HG02763 (cell line): Measurements from ENCODE around the gene FAM81B.
"Not testable (repeated sequence)": the region's sequence is repeated elsewhere in the genome, so short reads cannot be mapped to it uniquely, and the experiment has no call there.

ENCODE experiments used
- ATAC-seq: cut with Tn5 transposase; IDR thresholded peaks from one replicate; pipeline ENCODE4 v1.9.1; 2021; ENCODE audit warnings: mild to moderate bottlenecking, moderate library complexity; ENCODE audit not compliant: unreplicated experiment

FAM81B gene

GRCh38 chr5:95390812-95391492 lies at the start of gene FAM81B:
TSS of gene FAM81B (plus strand) at chr5:95391366. CDS start at chr5:95391390, 24 bp downstream.
- no peak for ATAC-seq

GRCh38 chr5:95341444-95341843 lies 49.7 kb upstream of the FAM81B start:
- ATAC-seq: not testable (repeated sequence)

GRCh38 chr5:95347506-95348120 lies 43.6 kb upstream of the FAM81B start:
- ATAC-seq: no peak

GRCh38 chr5:95350631-95351030 lies 40.5 kb upstream of the FAM81B start:
- no peak for ATAC-seq

- no peak for ATAC-seq
Measured at GRCh38 chr5:95352691-95353090, 38.5 kb upstream of the FAM81B start.

- ATAC-seq: no peak
Measured at GRCh38 chr5:95358320-95358719, 32.8 kb upstream of the FAM81B start.

- ATAC-seq: no peak
Measured at GRCh38 chr5:95358848-95359247, 32.3 kb upstream of the FAM81B start.

GRCh38 chr5:95360667-95361066 lies 30.5 kb upstream of the FAM81B start:
- ATAC-seq: not testable (repeated sequence)

GRCh38 chr5:95365302-95366095 lies 25.7 kb upstream of the FAM81B start:
- ATAC-seq: no peak

GRCh38 chr5:95369782-95370181 lies 21.4 kb upstream of the FAM81B start:
- no peak for ATAC-seq

- ATAC-seq: no peak
Measured at GRCh38 chr5:95374061-95374460, 17.1 kb upstream of the FAM81B start.

- no peak for ATAC-seq
Measured at GRCh38 chr5:95375591-95375990, 15.6 kb upstream of the FAM81B start.

GRCh38 chr5:95379133-95379532 lies 12.0 kb upstream of the FAM81B start:
- no peak for ATAC-seq

GRCh38 chr5:95380103-95380628 lies 11.0 kb upstream of the FAM81B start:
- ATAC-seq: no peak

- ATAC-seq: no peak
Measured at GRCh38 chr5:95382801-95383200, 8.4 kb upstream of the FAM81B start.

- no peak for ATAC-seq
Measured at GRCh38 chr5:95384485-95385213, 6.5 kb upstream of the FAM81B start.

- no peak for ATAC-seq
Measured at GRCh38 chr5:95385334-95385733, 5.8 kb upstream of the FAM81B start.

GRCh38 chr5:95391965-95392364 lies 799 bp downstream of the FAM81B start:
- not testable (repeated sequence) for ATAC-seq

- ATAC-seq: no peak
Measured at GRCh38 chr5:95392593-95393182, 1.5 kb downstream of the FAM81B start.

- no peak for ATAC-seq
Measured at GRCh38 chr5:95393279-95393678, 2.1 kb downstream of the FAM81B start.

- no peak for ATAC-seq
Measured at GRCh38 chr5:95398989-95399388, 7.8 kb downstream of the FAM81B start.
